NCI-H748 treated with DMSO at 0.1 percent for 48 hours (cell line): ENCODE measurements around the gene KDM4C.
"Not testable (repeated sequence)": the region's sequence is repeated elsewhere in the genome, so short reads cannot be mapped to it uniquely, and the experiment has no call there.

Experiments
- DNase-seq: peaks from one replicate; lab custom pipeline; 2025; lab: John Stamatoyannopoulos, UW

Gene KDM4C

DNA sequence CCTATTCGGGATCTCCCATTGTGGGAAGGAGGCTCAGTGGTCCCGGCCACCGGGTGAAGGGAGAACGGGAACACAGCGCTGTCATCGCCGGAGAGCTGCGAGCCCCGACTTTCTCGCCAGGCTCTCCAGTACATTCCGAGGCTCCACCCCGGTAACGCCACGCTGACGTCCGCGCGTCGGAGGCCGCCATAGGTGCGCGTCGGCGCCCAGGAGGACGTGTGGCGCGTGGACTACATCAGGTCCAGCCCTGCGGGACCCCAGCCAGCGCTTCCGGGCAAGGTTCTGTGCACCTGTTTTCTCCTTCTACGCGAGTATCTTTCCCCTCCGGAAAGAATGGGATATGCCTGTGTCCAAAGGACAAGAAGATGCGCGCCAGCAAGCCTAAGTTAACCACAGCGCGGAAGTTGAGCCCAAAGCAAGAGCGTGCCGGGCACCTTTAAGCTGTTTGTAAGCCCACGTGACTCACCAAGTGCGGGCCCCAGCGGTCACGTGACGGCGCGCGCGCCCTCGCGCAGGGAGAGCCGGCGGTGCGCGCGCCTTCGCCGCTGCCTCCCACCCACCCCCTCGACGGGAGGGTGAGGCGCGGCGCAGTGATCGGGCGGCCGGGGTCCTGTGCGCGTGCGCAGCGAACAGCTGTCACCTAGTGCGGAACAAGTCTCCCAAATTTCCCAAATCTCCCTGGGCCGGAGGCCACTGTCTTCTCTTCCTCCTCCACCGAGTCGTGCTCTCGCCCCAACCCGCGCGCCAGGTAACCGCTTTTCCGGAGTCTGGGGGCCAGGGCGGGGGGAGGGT lies at the start of gene KDM4C:
KDM4C (plus strand) TSS at position 518 of the 792 bp plus-strand sequence. CDS start 35,016 bp downstream, outside the sequence.
- peak; percentile 93 for DNase-seq

DNA sequence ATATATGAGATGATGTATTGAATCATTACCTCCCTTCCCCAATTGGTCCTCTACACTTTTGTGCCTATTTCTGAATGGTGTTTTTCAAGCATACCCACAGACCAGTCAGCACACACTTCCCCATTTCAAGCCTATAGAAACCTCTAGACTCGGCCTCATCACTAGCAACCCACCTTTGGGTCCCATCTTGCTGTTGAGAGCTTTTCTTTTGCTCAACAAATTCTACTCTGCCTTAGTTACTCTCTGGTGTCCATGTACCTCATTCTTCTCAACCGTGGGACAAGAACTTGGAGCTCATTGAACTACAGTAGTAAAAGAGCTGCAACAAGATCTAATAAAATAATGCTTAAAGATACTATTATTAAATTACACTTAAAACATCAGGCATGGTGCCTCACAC lies 49.0 kb upstream of the KDM4C start:
- DNase-seq: no peak

DNA sequence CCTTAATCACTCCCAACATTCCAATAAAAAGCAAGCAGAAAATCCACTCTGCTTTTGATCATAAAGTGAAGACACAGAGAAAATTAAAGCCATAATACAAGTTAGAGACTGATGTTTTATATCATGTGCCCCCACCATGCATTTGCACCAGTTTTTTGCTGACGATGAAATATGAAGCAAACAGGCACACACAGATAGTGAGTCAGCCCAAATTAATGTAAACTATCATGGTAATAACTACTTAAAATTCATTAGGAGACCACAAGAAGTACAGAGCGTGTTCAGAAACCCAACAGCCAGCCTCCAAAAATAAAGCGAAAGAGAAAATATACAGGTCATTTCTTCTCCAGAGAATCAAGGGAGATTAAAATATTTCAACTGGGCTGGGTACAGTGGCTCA lies 46.4 kb upstream of the KDM4C start:
- no peak for DNase-seq

- DNase-seq: no peak
These were observed 45.7 kb upstream of the KDM4C start for GRCh38 chr9:6712041-6712440.

DNA sequence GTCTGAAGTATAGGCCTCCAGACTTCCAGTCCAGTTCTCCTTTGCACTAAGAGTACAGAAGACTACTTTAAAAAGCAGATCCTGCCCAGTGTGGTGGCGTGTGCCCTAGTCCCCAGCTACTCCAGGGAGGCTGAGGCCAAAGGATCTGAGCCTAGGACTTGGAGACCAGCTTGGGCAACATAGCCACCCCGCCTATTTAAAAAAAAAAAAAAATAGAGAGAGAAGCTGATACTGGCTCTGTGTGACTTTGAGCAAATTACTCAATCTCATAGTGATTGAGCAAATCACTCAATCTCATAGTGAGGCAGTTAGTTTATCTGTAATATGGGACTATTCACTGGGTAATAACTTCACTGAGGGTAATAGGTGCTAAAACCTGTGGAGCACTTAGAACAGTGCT lies 43.6 kb upstream of the KDM4C start:
- DNase-seq: no peak

DNA sequence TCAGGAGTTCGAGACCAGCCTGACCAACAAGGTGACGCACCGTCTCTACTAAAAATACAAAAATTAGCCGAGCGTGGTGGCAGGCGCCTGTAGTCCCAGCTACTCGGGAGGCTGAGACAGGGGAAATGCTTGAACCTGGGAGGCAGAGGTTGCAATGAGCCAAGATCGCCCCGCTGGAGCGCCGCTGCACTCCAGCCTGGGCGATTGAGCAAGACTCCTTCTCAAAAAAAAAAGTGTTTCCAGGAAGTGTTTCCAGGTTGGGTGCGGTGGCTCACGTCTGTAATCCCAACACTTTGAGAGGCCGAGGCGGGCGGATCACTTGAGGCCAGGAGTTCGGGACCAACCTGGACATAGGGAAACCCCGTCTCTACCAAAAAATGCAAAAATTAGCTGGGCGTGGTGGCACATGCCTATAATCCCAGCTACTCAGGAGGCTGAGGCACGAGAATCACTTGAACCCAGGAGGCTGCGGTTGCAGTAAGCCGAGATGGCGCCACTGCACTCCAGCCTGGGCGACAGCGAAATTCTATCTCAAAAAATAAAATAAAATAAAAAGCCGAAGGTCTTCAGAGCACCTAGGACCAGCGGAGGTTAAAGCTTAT lies 42.5 kb upstream of the KDM4C start:
- not testable (repeated sequence) for DNase-seq

GRCh38 chr9:6715755-6716643 lies 41.8 kb upstream of the KDM4C start:
- DNase-seq: no peak

DNA sequence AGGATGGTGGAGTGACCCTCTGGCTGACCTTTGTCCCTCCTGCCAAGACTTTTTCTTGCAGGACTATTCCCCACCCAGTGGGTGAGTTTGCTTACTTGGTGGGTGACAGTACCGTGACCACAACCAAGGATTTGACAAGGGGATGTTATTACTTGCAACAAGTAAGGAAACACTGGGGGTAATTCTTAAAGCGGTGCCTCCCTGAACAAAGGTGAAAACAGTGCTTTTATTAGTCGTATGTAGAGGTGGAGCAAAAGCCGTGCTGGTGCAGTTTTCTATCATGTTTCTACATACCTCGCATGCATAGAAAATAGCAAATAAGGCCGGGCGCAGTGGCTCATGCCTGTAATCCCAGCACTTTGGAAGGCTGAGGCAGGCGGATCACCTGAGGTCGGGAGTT lies 41.0 kb upstream of the KDM4C start:
- no peak for DNase-seq

- no peak for DNase-seq
These were observed 33.8 kb upstream of the KDM4C start for GRCh38 chr9:6723881-6724420.

GRCh38 chr9:6733257-6733656 lies 24.5 kb upstream of the KDM4C start:
- DNase-seq: no peak

DNA sequence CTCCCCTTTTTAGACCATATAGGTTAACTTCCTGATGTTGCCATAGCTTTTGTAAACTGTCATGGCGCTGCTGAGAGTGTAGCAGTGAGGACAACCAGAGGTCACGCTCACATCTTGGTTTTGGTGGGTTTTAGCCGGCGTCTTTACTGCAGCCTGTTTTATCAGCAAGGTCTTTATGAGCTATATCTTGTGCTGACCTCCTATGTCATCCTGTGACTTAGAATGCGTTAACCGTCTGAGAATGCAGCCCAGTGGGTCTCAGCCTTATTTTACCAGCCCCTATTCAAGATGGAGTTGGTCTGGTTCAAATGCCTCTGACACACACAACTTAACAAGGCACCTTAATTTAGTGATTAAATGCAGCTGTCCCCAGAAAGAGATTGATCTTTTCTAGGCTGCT lies 23.9 kb upstream of the KDM4C start:
- no peak for DNase-seq

GRCh38 chr9:6735422-6735821 lies 22.4 kb upstream of the KDM4C start:
- DNase-seq: no peak

DNA sequence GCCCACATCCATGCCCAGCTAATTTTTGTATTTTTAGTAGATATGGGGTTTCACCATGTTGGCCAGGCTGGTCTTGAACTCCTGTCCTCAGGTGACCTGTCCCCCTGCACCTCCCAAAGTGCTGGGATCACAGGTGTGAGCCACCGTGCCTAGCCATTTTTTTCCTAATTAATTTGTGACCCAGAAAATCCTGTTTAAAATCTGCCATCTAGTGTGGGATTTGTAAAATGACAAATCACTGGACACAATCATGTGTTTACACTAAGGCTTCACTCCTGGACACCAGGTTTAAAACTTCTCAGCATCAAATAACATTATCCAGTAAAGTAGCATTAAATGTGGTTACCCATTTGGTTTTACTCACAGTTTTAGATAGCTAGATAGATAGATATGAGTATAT lies 18.6 kb upstream of the KDM4C start:
- DNase-seq: no peak

DNA sequence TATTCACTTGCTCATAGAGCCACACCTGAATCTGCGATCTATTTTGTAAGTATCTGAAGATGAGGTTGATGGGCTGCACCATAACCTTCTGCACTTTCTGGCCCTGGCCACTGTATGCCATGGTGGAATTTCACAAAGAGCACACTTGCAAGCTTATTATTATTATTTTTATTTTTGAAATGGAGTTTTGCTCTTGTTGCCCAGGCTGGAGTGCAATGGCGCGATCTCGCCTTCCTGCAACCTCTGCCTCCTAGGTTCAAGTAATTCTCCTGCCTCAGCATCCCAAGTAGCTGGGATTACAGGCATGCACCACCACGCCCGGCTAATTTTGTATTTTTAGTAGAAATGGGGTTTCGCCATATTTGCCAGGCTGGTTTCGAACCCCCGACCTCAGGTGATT lies 8.9 kb upstream of the KDM4C start:
- not testable (repeated sequence) for DNase-seq

GRCh38 chr9:6754861-6755260 lies 2.9 kb upstream of the KDM4C start:
- not testable (repeated sequence) for DNase-seq

- peak; percentile 50 for DNase-seq
These were observed 679 bp upstream of the KDM4C start for GRCh38 chr9:6757132-6757455.

DNA sequence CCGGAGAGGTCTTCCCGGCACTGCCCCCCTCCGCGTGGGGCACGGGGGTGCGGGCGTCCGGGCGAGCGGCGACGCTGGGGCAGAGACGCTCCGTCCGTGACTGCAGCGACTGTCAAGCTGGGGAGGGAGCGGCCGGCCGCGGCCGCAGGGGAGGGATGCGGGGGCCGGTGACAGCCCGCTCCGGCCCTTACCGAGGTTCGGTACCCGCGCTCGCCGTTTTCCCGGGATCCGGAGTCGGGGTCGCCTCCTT lies 400 bp downstream of the KDM4C start:
- DNase-seq: no peak

DNA sequence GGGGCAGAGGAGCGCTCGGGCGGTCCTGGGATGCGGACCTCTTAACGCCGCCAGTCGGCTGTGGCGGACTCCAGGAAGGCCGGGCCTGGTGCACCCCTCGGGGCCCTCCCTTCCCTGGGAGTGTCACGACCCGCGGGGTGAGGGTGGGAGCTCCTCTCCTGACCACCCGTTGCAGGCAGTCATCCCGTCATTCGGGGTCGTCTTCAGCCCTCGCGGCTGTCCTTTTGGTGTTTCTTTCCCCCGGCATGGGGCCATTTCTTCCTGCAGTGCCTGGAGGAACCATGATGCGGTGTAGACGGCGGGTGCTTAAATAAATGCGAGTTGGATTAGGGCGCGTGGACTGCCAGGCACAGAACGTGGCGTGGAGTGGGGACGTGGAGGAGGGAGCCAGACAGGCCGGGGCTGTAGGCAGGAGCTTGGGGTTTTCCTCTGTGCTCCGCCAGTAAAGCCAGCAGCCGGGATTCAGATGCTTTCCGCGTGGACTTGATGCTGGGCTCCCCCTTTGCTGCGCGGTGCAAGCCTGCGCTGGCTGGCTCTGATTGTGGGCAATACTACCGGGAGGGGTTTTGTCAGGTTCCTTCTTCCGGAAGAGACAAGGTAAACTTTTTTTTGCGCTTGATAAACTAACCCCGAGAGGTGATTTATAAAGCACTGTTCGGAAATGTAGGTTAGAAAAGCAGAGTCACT lies 868 bp downstream of the KDM4C start:
- DNase-seq: peak; percentile 14

DNA sequence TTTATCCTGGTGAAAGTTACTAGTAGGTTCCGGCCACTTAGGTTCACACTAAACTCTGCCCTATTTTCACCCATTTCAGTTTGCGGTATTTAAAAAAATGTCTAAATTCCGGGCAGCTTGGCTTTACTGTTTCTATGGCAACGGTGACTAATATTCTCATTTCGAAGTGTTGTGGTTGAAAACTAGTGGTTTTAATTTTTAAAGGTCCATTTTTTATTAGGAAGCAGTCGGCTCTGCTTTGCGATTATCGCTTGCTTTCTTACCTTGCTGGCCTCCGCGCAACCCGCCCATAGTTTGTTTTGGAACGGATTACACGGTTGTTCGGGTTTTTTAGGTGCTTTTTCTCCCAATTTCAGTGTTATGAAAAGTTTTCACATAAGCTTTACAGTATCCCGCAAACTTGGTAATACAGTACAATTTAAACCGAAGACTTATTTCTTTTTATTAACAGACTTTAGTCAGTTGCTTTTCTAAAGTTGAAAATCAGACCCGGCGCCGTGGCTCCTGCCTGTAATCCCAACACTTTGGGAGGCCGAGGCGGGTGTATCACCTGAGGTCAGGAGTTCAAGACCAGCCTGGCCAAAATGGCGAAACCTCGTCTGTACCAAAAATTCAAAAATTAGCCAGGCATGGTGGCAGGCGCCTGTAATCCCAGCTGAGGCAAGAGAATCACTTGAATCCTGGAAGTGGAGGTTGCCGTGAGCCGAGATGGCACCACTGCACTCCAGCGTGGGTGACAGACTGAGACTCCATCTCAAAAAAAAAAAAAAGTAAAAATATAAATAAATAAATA lies 1.6 kb downstream of the KDM4C start:
- no peak for DNase-seq

DNA sequence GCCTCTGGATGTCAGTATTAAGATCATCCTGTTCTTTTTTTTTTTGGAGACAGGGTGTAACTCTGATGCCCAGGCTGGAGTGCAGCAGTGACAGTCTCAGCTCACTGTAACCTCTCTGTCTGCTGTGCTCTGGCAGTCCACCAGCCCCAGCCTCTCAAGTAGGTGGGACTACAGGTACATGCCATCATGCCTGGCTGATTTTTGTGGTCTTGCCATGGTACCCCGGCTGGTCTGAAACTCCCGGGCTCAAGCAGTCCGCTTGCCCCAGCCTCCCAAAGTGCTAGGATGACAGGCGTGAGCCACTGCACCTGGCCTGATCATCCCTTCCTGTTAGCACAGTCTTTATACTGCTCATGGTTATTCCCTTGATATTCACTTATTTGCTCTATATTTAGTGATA lies 3.5 kb downstream of the KDM4C start:
- DNase-seq: no peak

- DNase-seq: no peak
These were observed 5.5 kb downstream of the KDM4C start for GRCh38 chr9:6763244-6763643.

DNA sequence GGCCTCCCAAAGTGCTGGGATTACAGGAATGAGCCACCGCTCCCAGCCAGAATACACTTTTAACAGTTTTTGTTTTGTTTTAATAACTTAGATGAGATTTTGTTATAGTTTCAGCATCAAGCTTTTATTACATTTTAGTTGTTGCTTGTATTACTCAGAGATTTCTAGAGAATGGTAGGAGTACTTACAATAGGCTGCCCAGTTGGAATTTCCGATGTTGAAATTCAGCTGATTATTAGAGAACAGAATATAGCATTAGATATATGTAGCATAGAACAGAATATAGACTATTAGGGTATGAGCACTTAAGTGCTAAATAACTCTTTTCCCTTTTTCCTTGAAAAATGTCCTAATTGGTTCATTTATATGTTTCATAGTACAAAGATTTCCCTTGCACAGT lies 6.2 kb downstream of the KDM4C start:
- DNase-seq: no peak
